ENCODE measurements around the gene TANGO6. TPM values are rescaled to one million over a fixed set of nuclear protein-coding genes. Genes with fewer than 3 reads are reported as not detected.

The TANGO6 gene
- total and polyA plus RNA-seq, 2 donors from 2014 or later, result 4.5 to 20.6 TPM

DNA sequence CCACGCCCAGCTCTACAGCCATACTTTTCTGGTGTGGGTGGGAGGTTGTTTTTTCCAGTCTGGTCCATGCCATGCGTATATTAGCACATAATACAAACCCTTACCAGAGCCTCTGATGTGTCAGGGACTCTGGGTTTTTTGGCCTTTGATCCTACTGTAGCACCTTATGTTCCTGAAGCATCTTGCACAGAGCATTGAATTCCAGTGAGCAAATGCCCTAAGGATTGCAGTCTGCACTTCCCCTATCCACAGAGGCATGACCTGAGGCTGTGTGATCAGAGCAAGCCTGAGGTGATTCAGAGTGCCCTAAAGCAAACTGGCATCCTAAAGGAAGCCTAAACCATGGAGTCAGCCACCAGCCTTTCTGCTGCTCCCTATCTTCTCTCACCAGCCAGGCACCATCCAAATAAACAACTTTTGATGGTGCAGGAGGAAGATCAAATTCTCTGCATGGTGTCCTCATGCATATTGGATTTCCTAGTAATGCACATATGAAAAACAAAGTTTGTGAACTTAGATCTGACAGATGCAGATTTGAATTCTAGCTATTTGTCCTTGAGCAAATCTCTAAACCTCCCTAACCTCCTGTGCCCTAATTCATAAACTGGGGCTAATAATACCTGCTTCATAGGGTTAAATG lies 220.9 kb downstream of the TANGO6 start:
- intact Hi-C loops (cut with DNase I), result no loop called here
- TF ChIP-seq, protein P1, sequence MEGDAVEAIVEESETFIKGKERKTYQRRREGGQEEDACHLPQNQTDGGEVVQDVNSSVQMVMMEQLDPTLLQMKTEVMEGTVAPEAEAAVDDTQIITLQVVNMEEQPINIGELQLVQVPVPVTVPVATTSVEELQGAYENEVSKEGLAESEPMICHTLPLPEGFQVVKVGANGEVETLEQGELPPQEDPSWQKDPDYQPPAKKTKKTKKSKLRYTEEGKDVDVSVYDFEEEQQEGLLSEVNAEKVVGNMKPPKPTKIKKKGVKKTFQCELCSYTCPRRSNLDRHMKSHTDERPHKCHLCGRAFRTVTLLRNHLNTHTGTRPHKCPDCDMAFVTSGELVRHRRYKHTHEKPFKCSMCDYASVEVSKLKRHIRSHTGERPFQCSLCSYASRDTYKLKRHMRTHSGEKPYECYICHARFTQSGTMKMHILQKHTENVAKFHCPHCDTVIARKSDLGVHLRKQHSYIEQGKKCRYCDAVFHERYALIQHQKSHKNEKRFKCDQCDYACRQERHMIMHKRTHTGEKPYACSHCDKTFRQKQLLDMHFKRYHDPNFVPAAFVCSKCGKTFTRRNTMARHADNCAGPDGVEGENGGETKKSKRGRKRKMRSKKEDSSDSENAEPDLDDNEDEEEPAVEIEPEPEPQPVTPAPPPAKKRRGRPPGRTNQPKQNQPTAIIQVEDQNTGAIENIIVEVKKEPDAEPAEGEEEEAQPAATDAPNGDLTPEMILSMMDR (IDR thresholded peaks at IDR 0.05; ENCODE audit: borderline replicate concordance, extremely low read depth, insufficient read depth), result no peak
- Histone ChIP-seq H3K4me1 (ENCODE audit: control insufficient read depth in 2 of 3, insufficient read depth in 2 of 3, low read depth in 1 of 3, low read length in 3 of 3) (peaks cover 0 to 6% (median 0%) of the 10 kb centered on the region in 3 donors), H3K27me3 (ENCODE audit: control insufficient read depth, insufficient read depth, low read length) (no peaks in the 10 kb centered on the region), H3K9me3 (ENCODE audit: control insufficient read depth in 2 of 3, insufficient read depth in 1 of 3, low read length in 3 of 3) (no peaks in the 10 kb centered on the region), H3K9ac (ENCODE audit: low read length in 3 of 3) (no peak overlapping the region), H3K4me3 (ENCODE audit: low read length in 3 of 3) (no peak overlapping the region), H3K36me3 (ENCODE audit: control insufficient read depth in 2 of 3, insufficient read depth in 3 of 3, low read length in 3 of 3) (no peaks in the 10 kb centered on the region), H3K27ac (ENCODE audit: low read depth in 2 of 2, low read length in 2 of 2) (no peak overlapping the region)
- FAIRE-seq, result no peak
- DNase-seq, result no peak

DNA sequence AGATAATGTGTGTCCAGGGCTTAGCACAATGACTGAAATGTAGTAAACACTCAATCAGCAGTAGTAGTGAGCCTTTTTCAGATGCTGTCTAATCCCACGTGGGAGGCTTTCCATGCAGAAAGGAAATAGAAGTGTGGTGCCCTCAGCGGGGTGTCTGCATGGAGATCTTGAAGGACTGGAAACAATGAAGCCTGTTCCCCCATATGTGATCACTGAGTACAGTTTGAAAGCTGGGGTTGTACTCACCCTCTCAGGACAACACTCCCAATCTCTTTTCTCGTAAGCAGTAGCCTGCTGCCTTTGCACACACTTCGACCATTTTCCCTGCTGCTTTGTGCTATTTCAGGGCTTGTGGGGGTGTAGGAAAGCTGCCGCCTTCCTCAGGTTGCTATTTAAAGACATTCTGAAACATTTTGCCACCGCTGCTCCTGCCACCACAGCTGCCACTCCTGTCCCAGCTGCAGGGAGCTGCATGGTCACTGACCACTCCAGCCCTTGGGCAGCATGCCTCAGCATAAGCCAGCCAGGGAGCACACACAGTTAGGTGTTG lies 221.5 kb downstream of the TANGO6 start:
- TF ChIP-seq, protein P1 (IDR thresholded peaks at IDR 0.05; ENCODE audit: borderline replicate concordance, extremely low read depth, insufficient read depth), result no peak
- intact Hi-C loops (cut with DNase I), result no loop called here
- Histone ChIP-seq H3K9ac (ENCODE audit: low read length in 3 of 3) (no peak overlapping the region), H3K27ac (ENCODE audit: low read depth in 2 of 2, low read length in 2 of 2) (no peak overlapping the region), H3K9me3 (ENCODE audit: control insufficient read depth in 2 of 3, insufficient read depth in 1 of 3, low read length in 3 of 3) (no peaks in the 10 kb centered on the region), H3K36me3 (ENCODE audit: control insufficient read depth in 2 of 3, insufficient read depth in 3 of 3, low read length in 3 of 3) (no peaks in the 10 kb centered on the region), H3K27me3 (ENCODE audit: control insufficient read depth, insufficient read depth, low read length) (no peaks in the 10 kb centered on the region), H3K4me3 (ENCODE audit: low read length in 3 of 3) (no peak overlapping the region), H3K4me1 (ENCODE audit: control insufficient read depth in 2 of 3, insufficient read depth in 2 of 3, low read depth in 1 of 3, low read length in 3 of 3) (peaks cover 0 to 6% (median 0%) of the 10 kb centered on the region in 3 donors)
- no peak for FAIRE-seq
- no peak for DNase-seq

- no peaks in the 10 kb centered on the region for H3K36me3 ChIP-seq (ENCODE audit: control insufficient read depth in 2 of 3, insufficient read depth in 3 of 3, low read length in 3 of 3)
- TF ChIP-seq, protein P1 (IDR thresholded peaks at IDR 0.05; ENCODE audit: borderline replicate concordance, extremely low read depth, insufficient read depth), result no peak
- H3K4me3 ChIP-seq (ENCODE audit: low read length in 3 of 3), result no peak overlapping the region
- no peak overlapping the region for H3K27ac ChIP-seq (ENCODE audit: low read depth in 2 of 2, low read length in 2 of 2)
- peaks cover 0 to 4% (median 0%) of the 10 kb centered on the region in 3 donors for H3K4me1 ChIP-seq (ENCODE audit: control insufficient read depth in 2 of 3, insufficient read depth in 2 of 3, low read depth in 1 of 3, low read length in 3 of 3)
- DNase-seq, result no peak
- intact Hi-C loops (cut with DNase I), result no loop called here
- FAIRE-seq, result no peak
- H3K9ac ChIP-seq (ENCODE audit: low read length in 3 of 3), result no peak overlapping the region
- no peaks in the 10 kb centered on the region for H3K9me3 ChIP-seq (ENCODE audit: control insufficient read depth in 2 of 3, insufficient read depth in 1 of 3, low read length in 3 of 3)
- H3K27me3 ChIP-seq (ENCODE audit: control insufficient read depth, insufficient read depth, low read length), result no peaks in the 10 kb centered on the region
Observed at GRCh38 chr16:69069504-69069903, 226.2 kb downstream of the TANGO6 start.
